Hypothalamus (tissue), 51 donors: ENCODE measurements around the gene LGMN.

Source experiments
- DNase-seq, 51 donors: peaks; one replicate each; lab custom pipeline; 2025; lab: John Stamatoyannopoulos, UW

The LGMN gene

GRCh38 chr14:92658160-92658559 is 90.3 kb downstream of the LGMN start:
- no peak for DNase-seq

GRCh38 chr14:92657457-92658142 is 90.8 kb downstream of the LGMN start:
- DNase-seq, result peak in 12 of 51 donors; percentile 13 to 50 (median 20)

DNA sequence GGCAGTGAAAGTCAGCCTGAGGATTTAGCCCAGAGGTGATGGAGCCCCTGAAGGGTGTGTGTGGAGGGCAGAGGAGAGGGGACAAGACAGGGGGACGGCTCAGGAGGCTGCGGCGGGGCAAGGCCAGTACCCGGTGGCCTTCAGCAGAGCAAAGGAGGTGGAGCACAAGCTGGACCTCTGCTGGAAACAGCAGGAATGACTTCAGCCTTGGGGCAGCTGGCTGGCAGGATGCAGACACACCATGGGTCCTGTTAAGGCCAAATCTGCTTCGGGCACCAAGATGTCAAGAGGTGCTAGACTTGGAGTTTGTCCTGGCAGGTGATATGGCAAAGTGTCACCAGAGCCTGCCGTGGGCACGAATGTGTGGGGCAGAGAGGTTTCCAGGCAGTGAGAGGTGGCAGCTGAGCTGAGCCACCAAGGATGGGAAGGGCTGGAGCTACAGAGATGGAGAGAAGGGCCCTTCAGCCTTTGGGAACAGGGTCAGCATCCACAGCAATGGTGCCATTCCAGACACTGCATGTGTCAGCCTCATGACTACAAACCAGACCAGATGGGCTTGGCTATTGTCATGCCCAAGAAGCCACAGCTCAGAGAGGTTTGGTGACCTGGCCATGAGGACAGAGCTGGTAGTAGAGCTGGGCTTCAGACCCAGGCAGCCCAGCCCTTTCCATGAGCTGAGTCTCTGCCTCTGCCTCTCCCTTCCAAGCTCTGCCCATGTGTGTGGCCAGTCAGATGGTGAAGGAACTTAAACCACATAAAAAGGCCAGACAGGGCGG is 91.9 kb downstream of the LGMN start:
- DNase-seq, result no peak

DNA sequence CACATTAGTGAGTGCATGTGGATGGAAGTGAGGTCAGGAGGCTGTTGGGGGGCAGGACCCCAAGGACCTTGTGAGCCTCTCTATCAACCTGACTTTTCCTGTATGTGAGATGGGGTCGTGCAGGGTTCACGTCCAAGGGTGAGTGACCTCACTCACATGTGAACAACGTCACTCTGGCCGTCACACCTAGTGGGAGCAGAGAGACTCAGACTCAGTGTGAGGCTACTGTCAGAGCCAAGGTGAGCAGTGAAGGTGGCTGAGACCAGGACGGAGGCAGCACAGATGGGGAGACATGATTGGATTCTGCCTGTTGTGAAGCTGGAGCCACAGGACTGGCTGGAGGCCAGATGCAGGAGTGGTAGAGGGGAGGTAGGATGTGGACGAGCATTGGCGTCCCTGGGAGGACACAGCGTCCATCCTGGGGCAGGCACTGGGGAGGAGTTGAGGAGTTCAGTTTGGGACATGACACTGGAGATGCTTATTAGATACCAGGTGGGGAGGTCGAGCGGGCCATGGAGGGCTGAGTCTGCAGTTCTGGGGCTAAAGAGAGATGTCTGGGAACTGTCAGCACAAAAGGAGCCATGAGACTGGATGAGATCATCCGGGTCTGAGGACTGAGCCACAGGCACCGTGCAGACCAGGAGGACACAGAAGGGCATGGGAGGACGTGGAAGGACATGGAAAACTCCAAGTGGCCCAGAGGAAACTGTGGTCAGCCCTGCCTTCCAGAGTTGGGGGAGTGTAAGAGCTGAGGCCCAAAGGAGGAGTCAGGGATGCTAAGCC is 92.8 kb downstream of the LGMN start:
- no peak for DNase-seq

DNA sequence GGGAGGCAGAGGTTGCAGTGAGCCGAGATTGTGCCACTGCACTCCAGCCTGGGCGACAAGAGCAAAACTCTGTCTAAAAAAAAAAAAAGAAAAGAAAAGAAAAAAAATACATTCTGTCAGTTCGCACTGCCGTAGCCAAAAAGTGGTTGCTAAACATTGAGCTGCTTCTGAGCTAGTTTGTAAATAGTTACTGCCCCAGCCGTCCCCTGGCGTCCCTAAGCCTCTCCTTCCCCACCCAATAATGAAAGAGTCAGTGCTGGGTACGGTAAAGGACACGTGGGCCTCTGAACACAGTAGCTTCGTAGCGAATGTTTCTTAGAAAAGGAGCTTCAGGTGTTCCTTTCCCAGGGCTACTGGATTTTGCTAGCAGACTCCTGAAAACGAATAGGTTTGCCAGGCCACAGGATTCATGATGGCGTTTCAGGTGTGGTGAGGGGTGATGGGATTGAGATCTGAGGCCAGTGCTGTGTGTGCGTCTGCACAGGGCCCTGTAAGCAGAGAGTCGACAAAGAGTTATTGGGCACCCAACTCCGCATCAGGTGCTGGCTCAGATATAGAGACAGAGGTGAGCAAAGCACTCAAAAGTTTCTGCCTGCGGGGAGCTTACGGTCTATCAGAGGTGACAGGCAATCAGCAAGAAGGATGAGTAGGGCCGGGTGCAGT is 94.1 kb downstream of the LGMN start:
- no peak for DNase-seq
